Astrocyte (in vitro differentiated cells and primary cell): ENCODE data around the gene TENT5C.

ENCODE experiments used
- CTCF ChIP-seq: IDR thresholded peaks from 2 replicates; pipeline ENCODE4 v1.5.1; 2011; ENCODE audit warnings: low read depth, mild to moderate bottlenecking, inconsistent platforms, low read length, moderate library complexity; ENCODE audit not compliant: insufficient read depth
- EZH2 ChIP-seq: IDR thresholded peaks from 2 replicates; pipeline ENCODE4 v1.6.1; 2012; ENCODE audit warnings: mild to moderate bottlenecking, low read length, inconsistent platforms; ENCODE audit not compliant: insufficient read depth

- TF ChIP-seq CTCF (no peak), EZH2 (no peak)
Measured at GRCh38 chr1:117556976-117557375, 48.9 kb upstream of the TENT5C start.
